GM23338 (cell line): ENCODE measurements around the gene GJA3. TPM values are rescaled to one million over a fixed set of nuclear protein-coding genes. Genes with fewer than 3 reads are reported as not detected.

Source experiments
- ATAC-seq: fragments of 200-7000 bp; cut with Tn5 transposase; 3 replicates; pipeline ENCODE4 v1.9.1; 2020
- DNase-seq: peaks from one replicate; pipeline ENCODE4 v3.0.0-alpha.2; 2015; ENCODE audit warnings: low spot score
- H2AFZ ChIP-seq: fragments of 200-600 bp; sonication (generic); 2 replicates; pipeline ENCODE4 v1.8.0; 2016; ENCODE audit warnings: antibody characterized with exemption, mild to moderate bottlenecking, moderate library complexity
- H3F3A ChIP-seq: fragments of 200-600 bp; sonication (generic); replicated peaks from 2 replicates; pipeline ENCODE4 v1.8.0; 2017; ENCODE audit warnings: antibody characterized with exemption, mixed run types, low read depth
- H3K27ac ChIP-seq: fragments of 200-600 bp; sonication (generic); 2 replicates; pipeline ENCODE4 v1.6.1; 2016; ENCODE audit warnings: low read depth
- H3K27me3 ChIP-seq: fragments of 200-600 bp; sonication (generic); 2 replicates; pipeline ENCODE4 v1.8.0; 2016; ENCODE audit warnings: mild to moderate bottlenecking, mixed run types, moderate library complexity; ENCODE audit not compliant: insufficient read depth
- H3K36me3 ChIP-seq: fragments of 200-600 bp; sonication (generic); 2 replicates; pipeline ENCODE4 v1.8.0; 2016; ENCODE audit warnings: mild to moderate bottlenecking; ENCODE audit not compliant: insufficient read depth
- H3K4me1 ChIP-seq: fragments of 200-600 bp; sonication (generic); 2 replicates; pipeline ENCODE4 v1.8.0; 2016; ENCODE audit warnings: mild to moderate bottlenecking, moderate library complexity; ENCODE audit not compliant: insufficient read depth
- H3K4me2 ChIP-seq: fragments of 200-600 bp; sonication (generic); 2 replicates; pipeline ENCODE4 v1.7.1; 2017; ENCODE audit warnings: mixed run types
- H3K4me3 ChIP-seq: fragments of 200-600 bp; sonication (generic); 2 replicates; pipeline ENCODE4 v1.6.1; 2016; ENCODE audit warnings: mixed run types
- H3K79me2 ChIP-seq: fragments of 200-600 bp; sonication (generic); replicated peaks from 2 replicates; pipeline ENCODE4 v1.8.0; 2017; ENCODE audit warnings: mild to moderate bottlenecking; ENCODE audit not compliant: insufficient read depth
- H3K9me2 ChIP-seq: fragments of 200-600 bp; sonication (generic); 2 replicates; pipeline ENCODE4 v1.8.0; 2017; ENCODE audit not compliant: insufficient read depth
- H4K20me1 ChIP-seq: fragments of 200-600 bp; sonication (generic); replicated peaks from 2 replicates; pipeline ENCODE4 v1.8.0; 2017; ENCODE audit warnings: mild to moderate bottlenecking; ENCODE audit not compliant: insufficient read depth
- H3K27ac Mint-ChIP-seq: 2 replicates; pipeline ENCODE4 v1.8.0; 2020; ENCODE audit warnings: inconsistent platforms, mild to moderate bottlenecking, moderate library complexity, mixed read lengths
- H3K27me3 Mint-ChIP-seq: 3 replicates; pipeline ENCODE4 v1.8.0; 2022; ENCODE audit warnings: low read depth, mild to moderate bottlenecking, moderate library complexity, mixed read lengths, inconsistent platforms; ENCODE audit not compliant: insufficient read depth, poor library complexity
- H3K36me3 Mint-ChIP-seq: 3 replicates; pipeline ENCODE4 v1.8.0; 2021; ENCODE audit warnings: low read depth, mild to moderate bottlenecking, inconsistent platforms, moderate library complexity, mixed read lengths
- H3K4me1 Mint-ChIP-seq: 3 replicates; pipeline ENCODE4 v1.8.0; 2020; ENCODE audit warnings: mild to moderate bottlenecking, inconsistent platforms, mixed read lengths
- H3K4me3 Mint-ChIP-seq: 3 replicates; pipeline ENCODE4 v1.8.0; 2021; ENCODE audit warnings: moderate library complexity, mild to moderate bottlenecking, inconsistent platforms, mixed read lengths
- H3K9me3 Mint-ChIP-seq: 3 replicates; pipeline ENCODE4 v1.8.0; 2020; ENCODE audit warnings: moderate library complexity, mild to moderate bottlenecking, inconsistent platforms, mixed read lengths
- CREB1 ChIP-seq: fragments of 250-450 bp; sonication (Bioruptor Pico); IDR thresholded peaks from 2 replicates; pipeline ENCODE4 v1.5.0; 2020; ENCODE audit warnings: low read depth, mild to moderate bottlenecking, moderate library complexity
- ETS1 ChIP-seq: IDR thresholded peaks from 2 replicates; pipeline ENCODE4 v1.6.1; 2016; ENCODE audit warnings: antibody characterized with exemption
- EZH2 ChIP-seq: fragments of 200-600 bp; sonication (generic); IDR thresholded peaks from one replicate; pipeline ENCODE4 v1.8.0; 2017; ENCODE audit warnings: antibody characterized with exemption, mild to moderate bottlenecking, low read depth; ENCODE audit not compliant: unreplicated experiment
- EZH2phosphoT487 ChIP-seq: fragments of 200-600 bp; sonication (generic); IDR thresholded peaks from one replicate; pipeline ENCODE4 v1.8.1; 2018; ENCODE audit warnings: antibody characterized with exemption; ENCODE audit not compliant: unreplicated experiment
- NANOG ChIP-seq: IDR thresholded peaks from 2 replicates; pipeline ENCODE4 v1.6.1; 2016; ENCODE audit warnings: antibody characterized with exemption, borderline replicate concordance
- STAT1 ChIP-seq: IDR thresholded peaks from one replicate; pipeline ENCODE4 v1.6.1; 2016; ENCODE audit warnings: antibody characterized with exemption; ENCODE audit not compliant: unreplicated experiment
- ZNF462 ChIP-seq: fragments of 250-450 bp; sonication (Bioruptor Pico); IDR thresholded peaks from 2 replicates; pipeline ENCODE4 v1.5.0; 2020; ENCODE audit warnings: mild to moderate bottlenecking, moderate library complexity
- polyA plus RNA-seq: library from polyadenylated mRNA; unstranded; fragments of >200 nt; fragmentation: Nextera tagmentation; extraction: Ambion mirVana; gene quantifications from 2 replicates; pipeline ENCODE4 v1.2.1, GENCODE V29; 2016
- total RNA-seq: library from RNA; depleted of rRNA; stranded (reverse); fragments of >200 nt; shearing (Covaris generic); gene quantifications from 2 replicates; pipeline ENCODE4 v1.2.3, GENCODE V29; 2014

The GJA3 gene
- total and polyA plus RNA-seq, 2 experiments from 2014 or later = 0.17 to 0.23 TPM

GRCh38 chr13:20146381-20146780 is 14.5 kb downstream of the GJA3 start:
- no peak for DNase-seq
- no peak overlapping the region for H3K4me3 ChIP-seq
- H3K79me2 ChIP-seq = no peaks in the 10 kb centered on the region
- H3K9me2 ChIP-seq = no peaks in the 10 kb centered on the region
- Mint-ChIP-seq H3K4me1 (peaks cover 12% of the 10 kb centered on the region), H3K4me3 (no peak overlapping the region), H3K9me3 (peaks cover 5% of the 10 kb centered on the region; the same call in 2 of the 3 replicates), H3K27me3 (peaks cover 23% of the 10 kb centered on the region), H3K27ac (no peak overlapping the region), H3K36me3 (no peaks in the 10 kb centered on the region)
- H4K20me1 ChIP-seq = no peaks in the 10 kb centered on the region
- no peak for TF ChIP-seq ZNF462 (CRISPR knock-in tag)
- TF ChIP-seq CREB1 (CRISPR knock-in tag) = no peak
- TF ChIP-seq NANOG = no peak
- TF ChIP-seq ETS1 = no peak
- no peak for TF ChIP-seq EZH2phosphoT487
- TF ChIP-seq EZH2 = no peak
- TF ChIP-seq STAT1 = no peak
- peaks cover 14% of the 10 kb centered on the region for H3K27me3 ChIP-seq
- no peak for ATAC-seq
- no peak overlapping the region for H3K4me2 ChIP-seq
- no peak overlapping the region for H2AFZ ChIP-seq
- no peak overlapping the region for H3K27ac ChIP-seq
- no peaks in the 10 kb centered on the region for H3F3A ChIP-seq
- H3K4me1 ChIP-seq = peaks cover 4% of the 10 kb centered on the region
- H3K36me3 ChIP-seq = no peaks in the 10 kb centered on the region
